Stimulated activated effector memory CD8-positive, alpha-beta T cell treated with anti-CD3 and anti-CD28 coated beads, Interleukin-12 subunit alpha, Interleukin-12 subunit beta, amount 100 ng/mL, for 72 hours (primary cell): ENCODE results near the gene COMMD1.

Experiments used
- ATAC-seq: fragments of 150-1000 bp; cut with Tn5 transposase; 2 replicates; pipeline ENCODE4 v1.10.0; 2021
- DNase-seq, 2 donors: peaks; one replicate each; pipeline ENCODE4 v3.0.0; 2021 to 2022; ENCODE audit warnings: low spot score in 2 of 2
- H3K27ac Mint-ChIP-seq: one replicate; pipeline ENCODE4 v1.8.0; 2022; ENCODE audit warnings: mild to moderate bottlenecking, mixed read lengths
- H3K36me3 Mint-ChIP-seq: one replicate; pipeline ENCODE4 v1.8.0; 2022; ENCODE audit warnings: mild to moderate bottlenecking, mixed read lengths
- H3K4me1 Mint-ChIP-seq: one replicate; pipeline ENCODE4 v1.8.0; 2022; ENCODE audit warnings: mixed read lengths
- H3K4me3 Mint-ChIP-seq: one replicate; pipeline ENCODE4 v1.8.0; 2022; ENCODE audit warnings: mild to moderate bottlenecking, mixed read lengths
- H3K9me3 Mint-ChIP-seq: one replicate; pipeline ENCODE4 v1.8.0; 2022; ENCODE audit warnings: mixed read lengths

COMMD1 gene

DNA sequence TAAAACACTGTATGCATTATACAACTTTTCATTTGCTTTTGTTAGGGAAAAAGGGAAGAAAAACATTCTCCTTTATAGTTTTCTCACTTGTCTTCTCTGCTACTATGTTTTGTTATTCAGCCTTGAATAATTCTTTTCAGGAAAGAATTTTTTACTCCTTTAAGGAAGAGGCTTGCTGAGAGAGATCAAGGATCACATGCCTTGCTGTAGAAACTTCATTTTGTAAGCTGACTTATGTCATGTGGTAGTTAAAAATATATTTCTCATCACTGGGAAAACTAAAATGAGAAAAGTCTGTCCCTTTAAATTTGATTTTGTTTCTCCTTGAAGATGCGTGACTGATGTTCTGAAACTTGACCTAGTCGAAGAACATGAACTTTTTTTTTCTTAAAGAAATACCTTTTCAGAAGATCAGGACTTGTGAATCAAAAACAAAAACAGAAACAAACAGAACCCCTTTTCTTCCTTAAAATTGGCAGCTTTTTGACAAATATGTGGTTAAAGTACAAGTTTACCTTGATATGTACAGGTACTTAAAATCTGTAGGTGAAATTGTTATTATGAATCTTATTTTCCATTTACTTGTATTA, 145.1 kb downstream of the COMMD1 start:
- peaks cover 20% of the 10 kb centered on the region for H3K4me1 Mint-ChIP-seq
- no peaks in the 10 kb centered on the region for H3K36me3 Mint-ChIP-seq
- H3K27ac Mint-ChIP-seq, result no peak overlapping the region
- no peaks in the 10 kb centered on the region for H3K9me3 Mint-ChIP-seq
- no peak for DNase-seq
- no peak for ATAC-seq
- H3K4me3 Mint-ChIP-seq, result no peak overlapping the region

DNA sequence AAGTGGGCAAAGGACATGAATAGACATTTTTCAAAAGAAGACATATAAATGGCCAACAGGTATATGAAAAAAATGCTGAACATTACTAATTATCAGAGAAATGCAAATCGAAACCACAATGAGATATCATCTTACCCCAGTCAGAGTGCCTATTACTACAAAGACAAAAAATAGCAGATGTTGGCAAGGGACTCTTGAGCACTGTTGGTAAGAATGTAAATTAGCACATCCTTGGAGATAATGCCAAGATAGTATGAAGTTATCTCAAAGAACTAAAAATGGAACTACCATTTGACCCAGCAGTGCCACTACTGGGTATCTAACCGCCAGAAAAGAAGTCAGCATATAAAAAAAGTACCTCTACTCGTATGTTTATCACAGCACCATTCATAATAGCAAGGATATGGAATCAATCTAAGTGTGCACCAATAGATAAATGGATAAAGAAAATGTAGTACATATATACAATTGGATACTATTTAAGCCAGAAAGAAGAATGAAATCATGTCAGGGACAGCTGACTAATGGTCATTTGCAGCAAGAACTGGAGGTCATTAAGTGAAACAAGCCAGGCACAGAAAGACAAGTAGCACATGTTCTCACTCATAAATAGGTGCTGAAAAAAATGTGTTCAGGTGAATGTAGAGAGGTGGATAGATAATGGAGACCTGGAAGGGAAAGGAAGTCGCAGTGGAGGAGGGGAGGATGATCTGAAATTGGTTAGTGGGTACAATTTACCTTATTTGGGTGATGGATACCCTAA, 148.7 kb downstream of the COMMD1 start:
- DNase-seq (no peak), ATAC-seq (no peak)
- Mint-ChIP-seq H3K27ac (no peak overlapping the region), H3K4me1 (peaks cover 25% of the 10 kb centered on the region), H3K4me3 (no peak overlapping the region), H3K9me3 (no peaks in the 10 kb centered on the region), H3K36me3 (no peaks in the 10 kb centered on the region)

DNA sequence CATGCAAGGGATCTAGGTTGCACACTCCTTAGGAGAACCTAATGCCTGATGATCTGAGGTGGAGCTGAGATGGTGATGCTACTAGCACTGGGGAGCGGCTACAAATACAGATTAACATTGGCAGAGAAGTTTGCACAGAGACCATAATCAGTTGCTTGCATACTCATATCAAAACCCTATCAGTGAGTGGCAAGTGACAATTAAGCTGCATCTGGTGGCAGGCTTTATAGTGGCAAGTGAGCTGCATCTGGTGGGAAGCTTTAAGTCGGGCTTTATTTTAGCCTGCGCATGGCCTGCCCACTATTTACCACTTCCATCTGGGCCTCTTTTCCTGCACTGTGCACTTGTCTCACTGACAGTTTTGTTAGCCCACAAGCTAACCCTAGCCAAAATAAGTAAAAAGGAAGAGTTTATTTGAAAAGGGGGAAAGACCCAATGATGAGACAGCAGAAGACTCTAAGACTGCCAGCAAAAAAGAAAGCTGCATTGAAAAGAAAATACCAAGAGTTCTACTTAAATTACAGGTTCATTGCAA, 149.5 kb downstream of the COMMD1 start:
- Mint-ChIP-seq H3K36me3 (no peaks in the 10 kb centered on the region), H3K9me3 (no peaks in the 10 kb centered on the region), H3K27ac (no peak overlapping the region), H3K4me1 (peaks cover 25% of the 10 kb centered on the region), H3K4me3 (no peak overlapping the region)
- DNase-seq, result no peak
- peak; percentile 16 for ATAC-seq

DNA sequence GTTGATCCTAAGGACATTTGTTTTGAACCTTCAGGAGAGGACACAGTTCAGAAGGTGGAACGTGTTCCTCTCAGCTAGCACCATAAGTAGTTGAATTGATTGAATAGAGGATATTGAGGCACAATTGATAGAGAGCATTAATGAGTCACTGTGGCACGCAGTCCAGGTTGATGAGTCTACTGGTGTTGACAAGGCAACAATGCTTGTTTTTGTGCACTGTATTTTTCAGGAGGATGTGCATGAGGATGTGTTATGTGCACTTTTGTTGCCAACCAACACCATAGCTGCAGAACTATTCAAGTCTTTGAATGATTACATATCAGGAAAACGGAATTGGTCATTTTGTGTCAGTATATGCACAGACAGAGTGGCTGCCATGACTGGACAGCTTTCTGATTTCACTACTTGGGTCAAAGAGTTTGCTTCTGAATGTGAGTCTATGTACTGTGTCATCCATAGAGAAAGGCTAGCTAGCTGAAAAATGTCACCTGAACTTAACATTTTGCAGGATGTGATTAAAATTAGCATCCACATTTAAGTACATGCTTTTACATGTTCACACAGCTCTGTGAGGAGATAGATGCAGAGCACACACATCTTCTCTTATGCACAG, 150.4 kb downstream of the COMMD1 start:
- Mint-ChIP-seq H3K9me3 (peaks cover 2% of the 10 kb centered on the region), H3K4me1 (peaks cover 25% of the 10 kb centered on the region), H3K27ac (no peak overlapping the region), H3K4me3 (no peak overlapping the region), H3K36me3 (no peaks in the 10 kb centered on the region)
- ATAC-seq, result peak; percentile 58
- DNase-seq, result no peak

DNA sequence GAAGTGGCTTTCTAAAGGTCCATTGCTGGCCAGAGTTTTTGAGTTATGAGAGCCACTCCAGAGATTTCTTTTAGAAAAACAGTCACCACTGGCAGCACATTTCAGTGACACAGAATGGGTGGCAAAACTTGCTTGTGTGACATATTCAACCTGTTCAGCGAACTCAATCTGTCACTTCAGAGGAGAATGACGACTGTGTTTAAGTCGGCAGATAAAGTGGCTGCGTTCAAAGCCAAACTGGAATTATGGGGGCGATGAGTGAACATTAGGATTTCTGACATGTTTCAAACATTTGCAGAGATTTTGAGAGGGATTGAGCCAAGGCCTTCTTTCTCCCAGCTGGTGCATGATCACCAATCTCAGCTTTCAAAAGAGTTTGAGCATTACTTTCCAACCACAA, 150.9 kb downstream of the COMMD1 start:
- Mint-ChIP-seq H3K4me1 (peaks cover 25% of the 10 kb centered on the region), H3K27ac (no peak overlapping the region), H3K36me3 (no peaks in the 10 kb centered on the region), H3K4me3 (no peak overlapping the region), H3K9me3 (peaks cover 5% of the 10 kb centered on the region)
- no peak for DNase-seq
- ATAC-seq, result no peak

DNA sequence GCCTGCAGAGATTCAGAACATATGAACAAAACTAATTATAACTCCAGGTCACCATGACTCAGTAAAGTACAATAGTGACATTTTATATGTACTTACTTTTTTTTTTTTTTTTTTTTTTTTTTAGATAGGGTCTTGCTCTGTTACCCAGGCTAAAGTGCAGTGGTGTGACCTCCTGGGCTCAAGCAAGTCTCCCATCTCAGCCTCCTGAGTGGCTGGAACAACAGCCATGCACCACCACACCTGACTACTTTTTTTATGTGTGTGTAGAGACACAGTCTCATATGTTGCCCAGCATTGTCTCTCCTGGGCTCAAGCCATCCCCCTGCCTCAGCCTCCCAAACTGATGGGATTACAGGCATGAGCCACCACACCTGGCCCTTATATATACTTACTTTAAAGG, 159.8 kb downstream of the COMMD1 start:
- Mint-ChIP-seq H3K9me3 (peaks cover 5% of the 10 kb centered on the region), H3K27ac (no peak overlapping the region), H3K4me1 (no peaks in the 10 kb centered on the region), H3K36me3 (no peaks in the 10 kb centered on the region), H3K4me3 (no peak overlapping the region)
- no peak for DNase-seq
- no peak for ATAC-seq

DNA sequence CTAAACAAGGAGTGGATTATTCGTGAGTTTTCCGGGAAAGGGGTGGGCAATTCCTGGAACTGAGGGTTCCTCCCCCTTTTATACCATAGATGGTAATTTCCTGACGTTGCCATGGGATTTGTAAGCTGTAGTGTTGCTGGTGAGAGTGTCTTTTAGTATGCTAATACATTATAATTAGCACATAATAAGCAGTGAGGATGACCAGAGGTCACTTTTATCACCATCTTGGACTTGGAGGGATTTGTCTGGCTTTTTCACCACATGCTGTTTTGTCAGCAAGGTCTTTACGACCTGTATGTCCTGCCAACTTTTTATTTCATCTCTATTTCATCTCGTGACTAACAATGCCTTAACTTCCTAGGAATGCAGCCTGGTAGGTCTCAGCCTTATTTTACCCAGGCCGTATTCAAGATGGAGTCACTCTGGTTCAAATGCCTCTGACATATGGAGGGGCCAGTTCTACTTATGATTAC, 165.7 kb downstream of the COMMD1 start:
- no peak for DNase-seq
- Mint-ChIP-seq H3K9me3 (no peaks in the 10 kb centered on the region), H3K27ac (no peak overlapping the region), H3K36me3 (no peaks in the 10 kb centered on the region), H3K4me1 (no peaks in the 10 kb centered on the region), H3K4me3 (no peak overlapping the region)
- ATAC-seq, result no peak

DNA sequence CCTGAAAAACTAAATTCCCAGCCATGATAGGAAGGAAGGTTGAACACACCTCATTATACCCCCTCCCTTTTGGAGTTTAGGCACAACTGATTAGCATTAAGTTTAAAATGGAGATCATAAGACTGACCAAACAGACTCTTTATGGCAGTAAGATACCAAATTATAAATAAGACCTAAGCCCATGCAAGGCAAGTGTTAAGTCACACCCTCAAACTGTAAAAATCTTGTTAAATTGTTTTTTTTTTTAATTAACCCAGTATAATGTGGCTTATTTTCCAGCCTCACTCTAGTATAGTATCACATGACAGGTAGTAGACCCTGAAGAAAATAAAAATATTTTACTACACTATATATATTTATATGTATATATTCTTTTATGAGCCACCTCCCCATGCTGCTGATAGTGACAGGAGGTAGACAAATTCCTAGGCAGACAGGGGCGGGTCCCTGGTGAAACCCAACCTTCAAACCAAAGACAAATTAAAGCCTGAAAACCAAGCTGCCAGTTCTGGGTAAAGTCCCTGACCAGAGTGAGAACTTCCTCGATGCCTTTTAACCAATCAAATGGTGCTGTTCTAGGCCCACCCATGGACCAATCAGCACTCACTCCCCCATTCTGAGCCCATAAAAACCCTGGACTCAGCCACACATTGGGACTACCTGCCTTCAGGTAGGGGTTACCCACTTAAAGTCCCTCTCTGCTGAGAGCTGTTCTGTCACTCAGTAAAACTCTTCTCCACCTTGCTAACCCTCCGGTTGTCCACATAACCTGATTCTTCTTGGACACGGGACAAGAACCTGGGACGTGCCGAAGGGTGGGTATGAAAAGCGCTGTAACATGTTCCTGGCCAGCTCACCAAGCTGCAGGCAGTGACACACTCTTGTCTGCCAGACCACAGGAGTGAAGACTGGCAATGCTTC, 166.5 kb downstream of the COMMD1 start:
- no peak overlapping the region for H3K4me3 Mint-ChIP-seq
- no peaks in the 10 kb centered on the region for H3K4me1 Mint-ChIP-seq
- H3K27ac Mint-ChIP-seq, result no peak overlapping the region
- no peak for DNase-seq
- no peaks in the 10 kb centered on the region for H3K9me3 Mint-ChIP-seq
- ATAC-seq, result no peak
- H3K36me3 Mint-ChIP-seq, result no peaks in the 10 kb centered on the region

DNA sequence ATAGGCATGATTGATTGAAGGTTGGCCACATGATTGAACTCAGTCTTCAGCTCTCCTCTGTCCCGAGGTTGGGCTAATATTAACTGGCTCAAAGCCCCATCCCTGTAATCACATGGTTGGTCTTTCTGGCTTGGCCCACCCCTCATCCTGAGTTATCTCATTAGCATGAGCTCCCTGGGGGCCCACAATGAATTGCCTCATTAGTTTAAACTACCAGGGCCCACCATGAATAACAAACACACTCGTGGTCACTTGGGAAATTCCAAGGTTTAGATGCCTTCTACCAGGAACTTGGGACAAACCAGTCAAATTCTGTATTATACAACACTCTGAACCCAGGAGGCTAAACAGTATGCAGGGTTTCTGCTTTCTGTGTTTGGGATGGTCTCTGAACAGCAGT, 168.8 kb downstream of the COMMD1 start:
- Mint-ChIP-seq H3K27ac (no peak overlapping the region), H3K4me3 (no peak overlapping the region), H3K36me3 (no peaks in the 10 kb centered on the region), H3K4me1 (no peaks in the 10 kb centered on the region), H3K9me3 (no peaks in the 10 kb centered on the region)
- DNase-seq (no peak), ATAC-seq (no peak)

DNA sequence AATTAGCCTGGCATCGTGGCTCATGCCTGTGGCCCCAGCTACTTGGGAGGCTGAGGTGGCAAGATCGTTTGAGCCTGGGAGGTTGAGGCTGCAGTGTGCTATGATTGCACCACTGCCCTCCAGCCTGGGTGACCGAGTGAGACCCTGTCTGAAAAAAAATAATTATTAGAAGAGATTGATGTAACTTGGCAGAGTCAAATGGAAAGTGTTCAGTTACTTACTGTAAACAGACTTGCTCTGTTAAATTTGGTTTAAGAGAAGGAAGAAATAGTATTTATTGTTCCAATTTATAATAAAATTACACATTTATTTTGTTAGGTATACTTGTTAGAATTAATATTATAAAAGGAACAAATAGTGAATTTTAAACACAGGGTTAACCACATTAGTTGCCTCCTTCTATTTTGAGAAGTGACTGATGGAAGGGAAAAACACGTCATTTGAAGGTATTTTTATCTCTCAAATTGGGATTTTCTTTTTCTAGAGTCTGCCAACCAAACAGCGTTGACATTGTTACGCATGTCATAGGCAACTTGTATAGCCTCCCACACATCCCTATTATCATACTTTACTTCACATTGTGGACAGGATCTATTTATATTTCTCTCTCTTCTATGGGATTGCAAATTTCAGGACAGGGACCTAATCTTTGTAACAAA, 171.6 kb downstream of the COMMD1 start:
- H3K4me3 Mint-ChIP-seq, result no peak overlapping the region
- ATAC-seq, result no peak
- no peaks in the 10 kb centered on the region for H3K36me3 Mint-ChIP-seq
- no peaks in the 10 kb centered on the region for H3K4me1 Mint-ChIP-seq
- H3K27ac Mint-ChIP-seq, result no peak overlapping the region
- H3K9me3 Mint-ChIP-seq, result no peaks in the 10 kb centered on the region
- DNase-seq, result no peak

DNA sequence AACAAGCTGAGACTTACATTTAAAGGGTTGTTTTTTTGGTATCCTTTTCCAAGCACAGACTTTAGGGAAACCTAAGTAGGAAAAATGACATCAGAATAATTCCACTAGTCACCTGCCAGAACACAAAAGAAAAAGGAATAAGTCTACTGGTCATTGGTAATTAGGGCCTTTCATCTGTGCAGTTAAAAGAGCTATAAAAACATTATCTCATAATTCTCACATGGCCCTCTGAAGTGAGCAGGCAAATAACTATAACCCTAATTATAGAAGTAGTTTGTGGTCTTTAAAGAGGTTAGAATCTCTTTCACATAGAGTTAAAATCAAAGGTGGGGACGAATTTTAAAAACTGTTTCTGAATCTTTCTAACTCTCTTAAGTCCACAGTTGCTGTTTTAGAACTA, 179.3 kb downstream of the COMMD1 start:
- no peaks in the 10 kb centered on the region for H3K36me3 Mint-ChIP-seq
- DNase-seq (no peak), ATAC-seq (no peak)
- no peaks in the 10 kb centered on the region for H3K9me3 Mint-ChIP-seq
- no peaks in the 10 kb centered on the region for H3K4me1 Mint-ChIP-seq
- H3K27ac Mint-ChIP-seq, result no peak overlapping the region
- no peak overlapping the region for H3K4me3 Mint-ChIP-seq

DNA sequence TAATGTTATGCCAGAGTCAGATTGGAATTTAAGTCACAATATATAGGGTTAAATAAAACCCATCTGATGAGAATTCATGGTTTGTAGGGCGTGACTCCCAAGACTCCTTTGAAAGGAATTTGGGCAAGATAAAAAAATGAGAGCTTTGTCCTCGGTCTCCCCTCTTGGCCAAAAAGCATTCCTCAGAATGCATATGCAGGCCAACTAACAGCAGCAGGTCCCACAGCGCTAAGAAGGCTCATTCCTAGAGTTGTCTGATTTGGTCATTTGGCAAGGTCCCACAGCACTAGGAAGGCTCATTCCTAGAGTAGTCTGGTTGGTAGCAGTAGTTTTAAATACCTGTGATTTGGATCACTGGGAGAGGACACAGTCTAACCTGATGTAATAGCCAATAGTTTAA, 184.2 kb downstream of the COMMD1 start:
- Mint-ChIP-seq H3K9me3 (no peaks in the 10 kb centered on the region), H3K36me3 (no peaks in the 10 kb centered on the region), H3K27ac (no peak overlapping the region), H3K4me3 (no peak overlapping the region), H3K4me1 (no peaks in the 10 kb centered on the region)
- ATAC-seq, result no peak
- no peak for DNase-seq

DNA sequence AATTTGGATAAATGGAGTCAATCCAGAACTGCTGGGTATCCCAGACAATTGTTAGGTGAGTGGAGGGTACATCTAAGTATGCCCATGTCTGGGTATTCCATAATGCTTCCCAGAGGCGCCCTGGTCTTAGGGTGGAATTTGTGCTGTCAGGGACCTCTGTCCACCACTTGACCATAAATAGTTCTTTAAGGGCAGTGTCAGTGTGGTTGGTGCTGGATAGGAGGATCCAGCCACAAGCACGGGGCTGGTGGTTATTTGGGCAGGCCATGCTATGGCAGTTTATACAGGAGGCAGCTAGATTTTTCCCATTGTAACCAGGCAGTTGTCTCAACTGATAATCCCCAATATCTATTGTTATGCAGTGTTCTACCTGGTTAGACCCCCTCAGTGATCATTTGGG, 186.0 kb downstream of the COMMD1 start:
- no peaks in the 10 kb centered on the region for H3K36me3 Mint-ChIP-seq
- no peak for ATAC-seq
- H3K27ac Mint-ChIP-seq, result no peak overlapping the region
- no peak for DNase-seq
- no peak overlapping the region for H3K4me3 Mint-ChIP-seq
- no peaks in the 10 kb centered on the region for H3K4me1 Mint-ChIP-seq
- H3K9me3 Mint-ChIP-seq, result no peaks in the 10 kb centered on the region

DNA sequence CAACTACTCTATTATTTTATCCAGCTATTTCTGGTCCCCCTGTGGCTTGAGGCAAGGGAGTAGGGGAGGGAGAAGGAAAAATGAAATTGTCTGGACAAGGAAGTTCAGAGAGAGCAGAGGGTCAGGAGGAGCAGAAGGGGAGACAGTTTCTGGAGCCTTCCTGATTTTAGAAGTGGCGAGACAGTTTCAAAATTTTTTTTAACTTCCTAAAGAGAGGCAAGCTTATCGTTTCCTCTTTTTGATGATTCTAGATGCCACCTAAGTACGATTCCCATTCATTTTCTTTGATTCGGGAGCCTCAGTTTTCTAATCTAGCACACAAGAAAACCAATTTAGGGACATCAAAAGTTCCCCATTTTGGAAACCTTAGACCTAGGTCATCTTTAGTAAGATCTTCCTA, 193.6 kb downstream of the COMMD1 start:
- Mint-ChIP-seq H3K27ac (peak overlapping the region; percentile 24), H3K9me3 (no peaks in the 10 kb centered on the region), H3K4me1 (no peaks in the 10 kb centered on the region), H3K4me3 (peak overlapping the region; percentile 19), H3K36me3 (no peaks in the 10 kb centered on the region)
- ATAC-seq, result no peak
- no peak for DNase-seq
